ENCODE measurements around the gene POLG2. TPM values are rescaled to one million over a fixed set of nuclear protein-coding genes. Genes with fewer than 3 reads are reported as not detected.
"Not testable (repeated sequence)": the region's sequence is repeated elsewhere in the genome, so short reads cannot be mapped to it uniquely, and the experiment has no call there.

Gene POLG2
- total RNA-seq, 1 donor from 2014 or later = 9.0 TPM

GRCh38 chr17:64443086-64443760 is 53.6 kb downstream of the POLG2 start:
- ATAC-seq = no peak
- no peak for DNase-seq (ENCODE audit: low spot score)

- DNase-seq (ENCODE audit: low spot score) (no peak), ATAC-seq (peak; percentile 10)
These were observed 54.3 kb downstream of the POLG2 start for GRCh38 chr17:64442541-64442971.

GRCh38 chr17:64441772-64442540 is 54.9 kb downstream of the POLG2 start:
- no peak for DNase-seq (ENCODE audit: low spot score)
- peak; percentile 60 for ATAC-seq

GRCh38 chr17:64439956-64440355 is 56.9 kb downstream of the POLG2 start:
- ATAC-seq = no peak

GRCh38 chr17:64439521-64439920 is 57.3 kb downstream of the POLG2 start:
- not testable (repeated sequence) for DNase-seq (ENCODE audit: low spot score); ATAC-seq

More at GRCh38 chr17:64439956-64440355, 56.9 kb downstream of the POLG2 start:
- DNase-seq (ENCODE audit: low spot score) = no peak

GRCh38 chr17:64437944-64438525 is 58.8 kb downstream of the POLG2 start:
- ATAC-seq (no peak), DNase-seq (ENCODE audit: low spot score) (no peak)

- DNase-seq (ENCODE audit: low spot score) (no peak), ATAC-seq (no peak)
These were observed 65.3 kb downstream of the POLG2 start for GRCh38 chr17:64431534-64431933.

- DNase-seq (ENCODE audit: low spot score); ATAC-seq: not testable (repeated sequence)
These were observed 66.8 kb downstream of the POLG2 start for GRCh38 chr17:64430036-64430435.

- ATAC-seq (no peak), DNase-seq (ENCODE audit: low spot score) (no peak)
These were observed 68.4 kb downstream of the POLG2 start for GRCh38 chr17:64428406-64428805.

Other genes starting within 250 kb of the POLG2 start
- 35.1 TPM for gene TEX2, start 233.8 kb downstream of the POLG2 start, total RNA-seq
- gene PECAM1, start 106.2 kb downstream of the POLG2 start, total RNA-seq = 20.2 TPM
- gene MILR1, start 47.9 kb downstream of the POLG2 start, total RNA-seq = 0.33 TPM
- 245 TPM for gene DDX5, start 9.2 kb upstream of the POLG2 start, total RNA-seq
- gene CEP95, start 9.9 kb upstream of the POLG2 start, total RNA-seq = 11.1 TPM
- gene SMURF2, start 165.3 kb upstream of the POLG2 start, total RNA-seq = 2.2 TPM

Measured in left lobe of liver (tissue), 2 donors.